IMR-90 (cell line): ENCODE measurements around the gene PRKAG2. TPM values are rescaled to one million over a fixed set of nuclear protein-coding genes. Genes with fewer than 3 reads are reported as not detected.

Experiments
- ATAC-seq: fragments of 200-7000 bp; cut with Tn5 transposase; 2 replicates; pipeline ENCODE4 v1.9.1; 2020; ENCODE audit warnings: low read depth, mild to moderate bottlenecking, moderate library complexity
- BruUV-seq: library from RNA; stranded (reverse); fragments of 400-500 nt; replicated peaks from 2 replicates; lab custom pipeline; 2021; lab: Mats Ljungman, UMichigan
- CTCF ChIA-PET: fragments of 300-600 bp; formaldehyde crosslinking; extraction: SDS; loops from one replicate; lab custom pipeline; 2021; ENCODE audit warnings: antibody characterized with exemption; lab: Yijun Ruan, JAX
- POLR2A ChIA-PET: fragments of 300-600 bp; sonication (Branson Sonifier 250); formaldehyde crosslinking; loops from one replicate; lab custom pipeline; 2022; ENCODE audit warnings: antibody characterized with exemption; ENCODE audit not compliant: unreplicated experiment; lab: Charles Lee
- DNase-seq: peaks from one replicate; pipeline ENCODE4 v3.0.0; 2013
- H2AFZ ChIP-seq: replicated peaks from 2 replicates; pipeline ENCODE3; 2013; ENCODE audit warnings: low read length, mild to moderate bottlenecking; ENCODE audit not compliant: poor library complexity
- H2AK5ac ChIP-seq: 2 replicates; pipeline ENCODE4 v1.6.1; 2013; ENCODE audit warnings: low read depth, low read length, inconsistent platforms
- H2AK9ac ChIP-seq: replicated peaks from 2 replicates; pipeline ENCODE3; 2013; ENCODE audit warnings: mild to moderate bottlenecking, low read depth, low read length, moderate library complexity; ENCODE audit not compliant: poor library complexity
- H2BK120ac ChIP-seq: 2 replicates; pipeline ENCODE4 v1.6.1; 2013; ENCODE audit warnings: low read depth, low read length, inconsistent platforms
- H2BK15ac ChIP-seq: 3 replicates; pipeline ENCODE4 v1.6.1; 2013; ENCODE audit warnings: low read depth, low read length, inconsistent platforms
- H2BK20ac ChIP-seq: 2 replicates; pipeline ENCODE4 v1.6.1; 2013; ENCODE audit warnings: low read depth, mild to moderate bottlenecking, inconsistent platforms, low read length, moderate library complexity
- H2BK5ac ChIP-seq: 2 replicates; pipeline ENCODE4 v1.6.1; 2013; ENCODE audit warnings: mild to moderate bottlenecking, low read depth, low read length, inconsistent platforms; ENCODE audit not compliant: poor library complexity, severe bottlenecking
- H3K14ac ChIP-seq: replicated peaks from 2 replicates; pipeline ENCODE4 v1.6.1; 2013; ENCODE audit warnings: low read depth, low read length, inconsistent platforms
- H3K18ac ChIP-seq: 2 replicates; pipeline ENCODE4 v1.6.1; 2013; ENCODE audit warnings: low read depth, low read length, control low read depth
- H3K23ac ChIP-seq: 2 replicates; pipeline ENCODE4 v1.6.1; 2013; ENCODE audit warnings: low read depth, low read length, inconsistent platforms
- H3K27ac ChIP-seq: 2 replicates; pipeline ENCODE4 v1.5.1; 2013; ENCODE audit warnings: mild to moderate bottlenecking, control low read depth, low read length; ENCODE audit not compliant: insufficient read depth
- H3K27me3 ChIP-seq: 2 replicates; pipeline ENCODE4 v1.6.1; 2013; ENCODE audit warnings: low read length; ENCODE audit not compliant: control insufficient read depth, insufficient read depth
- H3K36me3 ChIP-seq: 2 replicates; pipeline ENCODE4 v1.6.1; 2013; ENCODE audit warnings: low read length, mixed read lengths; ENCODE audit not compliant: control insufficient read depth, insufficient read depth
- H3K4ac ChIP-seq: 2 replicates; pipeline ENCODE4 v1.6.1; 2013; ENCODE audit warnings: low read depth, low read length, inconsistent platforms
- H3K4me1 ChIP-seq: 2 replicates; pipeline ENCODE4 v1.6.1; 2013; ENCODE audit warnings: low read length, mixed read lengths; ENCODE audit not compliant: control insufficient read depth, insufficient read depth
- H3K4me2 ChIP-seq: 2 replicates; pipeline ENCODE4 v1.6.1; 2013; ENCODE audit warnings: low read depth, mild to moderate bottlenecking, control low read depth, low read length, moderate library complexity
- H3K4me3 ChIP-seq: 2 replicates; pipeline ENCODE4 v1.5.1; 2013; ENCODE audit warnings: low read depth, mild to moderate bottlenecking, control low read depth, low read length, moderate library complexity; ENCODE audit not compliant: insufficient read depth
- H3K56ac ChIP-seq: 2 replicates; pipeline ENCODE4 v1.6.1; 2013; ENCODE audit warnings: low read length, inconsistent platforms; ENCODE audit not compliant: insufficient read depth; ENCODE audit errors: extremely low read depth
- H3K79me1 ChIP-seq, 2 experiments: 2 replicates each; pipeline ENCODE4 v1.6.1; 2013; ENCODE audit warnings: low read length in 2 of 2, inconsistent platforms in 1 of 2, low read depth in 1 of 2
- H3K9ac ChIP-seq: 2 replicates; pipeline ENCODE4 v1.6.1; 2013; ENCODE audit warnings: low read depth, low read length, control low read depth
- H3K9me1 ChIP-seq: 2 replicates; pipeline ENCODE4 v1.6.1; 2013; ENCODE audit warnings: low read length, inconsistent platforms; ENCODE audit not compliant: insufficient read depth
- H3K9me3 ChIP-seq: 2 replicates; pipeline ENCODE4 v1.6.1; 2013; ENCODE audit warnings: low read length; ENCODE audit not compliant: control insufficient read depth, insufficient read depth
- H4K20me1 ChIP-seq: 2 replicates; pipeline ENCODE4 v1.6.1; 2013; ENCODE audit warnings: low read length, inconsistent platforms; ENCODE audit not compliant: insufficient read depth
- H4K5ac ChIP-seq: 2 replicates; pipeline ENCODE4 v1.6.1; 2013; ENCODE audit warnings: mild to moderate bottlenecking, low read depth, low read length, control low read depth
- H4K8ac ChIP-seq, 2 experiments: 2 replicates each; pipeline ENCODE4 v1.6.1; 2013; ENCODE audit warnings: low read depth in 2 of 2, low read length in 2 of 2, control low read depth in 1 of 2, inconsistent platforms in 1 of 2
- H4K91ac ChIP-seq: 2 replicates; pipeline ENCODE4 v1.6.1; 2013; ENCODE audit warnings: low read depth, low read length, inconsistent platforms; ENCODE audit not compliant: insufficient read depth
- BHLHE40 ChIP-seq: fragments of 150-350 bp; IDR thresholded peaks from 2 replicates; pipeline ENCODE4 v1.6.1; 2016; ENCODE audit warnings: mild to moderate bottlenecking, low read depth, low read length
- CHD1 ChIP-seq: IDR thresholded peaks from 2 replicates; pipeline ENCODE4 v1.6.1; 2012; ENCODE audit warnings: low read depth, low read length, improper control_type of control experiment
- FOS ChIP-seq: fragments of 150-350 bp; IDR thresholded peaks from 2 replicates; pipeline ENCODE4 v1.6.1; 2016; ENCODE audit warnings: low read depth, low read length
- RCOR1 ChIP-seq: IDR thresholded peaks from 2 replicates; pipeline ENCODE4 v1.6.1; 2012; ENCODE audit warnings: mild to moderate bottlenecking, low read length, improper control_type of control experiment; ENCODE audit not compliant: insufficient replicate concordance
- RFX5 ChIP-seq: IDR thresholded peaks from 2 replicates; pipeline ENCODE4 v1.8.0; 2012; ENCODE audit warnings: low read depth, mild to moderate bottlenecking, low read length, moderate library complexity
- WGBS, 2 experiments: methylation state at CpG; one replicate each; pipeline versions ENCODE4 v1.1.5 to v1.1.7; 2013; ENCODE audit warnings: missing lambda C conversion rate in 2 of 2; ENCODE audit not compliant: insufficient read length in 1 of 2; ENCODE audit errors: extremely low coverage in 2 of 2; 5-methylcytosine and 5-hydroxymethylcytosine counted together
- dilution Hi-C: fragments of 300-500 bp; cut with HindIII; formaldehyde crosslinking; loops from one replicate; pipeline ENCODE4 v1.14.3; 2018; ENCODE audit warnings: low sequenced_read_pairs; ENCODE audit not compliant: unreplicated experiment
- in situ Hi-C: fragments of 300-500 bp; cut with MboI; formaldehyde crosslinking; loops from 3 replicates; pipeline ENCODE4 v1.14.3; 2019; ENCODE audit warnings: low sequenced_read_pairs, inconsistent platforms, mixed read lengths
- intact Hi-C: fragments of 100-400 bp; cut with micrococcal nuclease; formaldehyde crosslinking; loops from 2 replicates; pipeline ENCODE4 v1.10.0; 2022
- polyA plus RNA-seq, 3 experiments: library from polyadenylated mRNA; depleted of rRNA; stranded (reverse); fragments of >200 nt; gene quantifications; 2 replicates each; pipeline ENCODE4 v1.2.3, GENCODE V29; 2012; ENCODE audit warnings: low replicate concordance in 1 of 3
- total RNA-seq: library from RNA; depleted of rRNA; stranded (reverse); fragments of >200 nt; gene quantifications from 2 replicates; pipeline ENCODE4 v1.2.3, GENCODE V29; 2012

Gene PRKAG2
- total and polyA plus RNA-seq, 2 of the 4 experiments (the other 2 are of a cell fraction), result 15.4 to 21.6 TPM

GRCh38 chr7:151840088-151840910 is 36.6 kb downstream of the PRKAG2 start:
- no peaks in the 10 kb centered on the region for H3K36me3 ChIP-seq
- H3K4me1 ChIP-seq, result no peaks in the 10 kb centered on the region; the same call in 1 of the 2 replicates
- ChIA-PET POLR2A (no interaction called here), CTCF (no interaction called here)
- H2BK120ac ChIP-seq, result no peak overlapping the region
- no peak overlapping the region for H2BK5ac ChIP-seq
- H3K4me2 ChIP-seq, result no peak overlapping the region
- no peak overlapping the region for H3K27ac ChIP-seq
- H3K23ac ChIP-seq, result no peak overlapping the region
- H3K4ac ChIP-seq, result no peak overlapping the region
- no peak overlapping the region for H2AK5ac ChIP-seq
- no peaks in the 10 kb centered on the region for H3K9me1 ChIP-seq
- H3K79me1 ChIP-seq, result no peaks in the 10 kb centered on the region
- no peak overlapping the region for H4K5ac ChIP-seq
- intact Hi-C loops, result no loop called here
- ATAC-seq (no peak), DNase-seq (no peak)
- H4K20me1 ChIP-seq, result no peaks in the 10 kb centered on the region
- H3K9me3 ChIP-seq, result no peaks in the 10 kb centered on the region
- no peak overlapping the region for H2AK9ac ChIP-seq
- H4K91ac ChIP-seq, result no peak overlapping the region
- BruUV-seq, result no TSS peak
- no peak overlapping the region for H2AFZ ChIP-seq
- 70% methylated on average over 7 of the region's 18 CpGs; no CpG with 5 or more reads in 1 of the 2 experiments for WGBS, 2 experiments
- dilution Hi-C loops, result no loop called here
- no peak overlapping the region for H3K4me3 ChIP-seq
- H2BK20ac ChIP-seq, result no peak overlapping the region
- H2BK15ac ChIP-seq, result no peak overlapping the region
- H3K56ac ChIP-seq, result no peak overlapping the region
- TF ChIP-seq RCOR1 (no peak), BHLHE40 (no peak), RFX5 (no peak), CHD1 (no peak), FOS (no peak)
- no peak overlapping the region for H3K14ac ChIP-seq
- peaks cover 23% of the 10 kb centered on the region; the same call in 1 of the 2 replicates for H3K27me3 ChIP-seq
- in situ Hi-C loops, result no loop called here
- no peak overlapping the region for H3K18ac ChIP-seq
- H4K8ac ChIP-seq, result no peak overlapping the region
- H3K9ac ChIP-seq, result no peak overlapping the region
